Measurements from ENCODE around the gene DPP6.
A peak's percentile ranks its signal among the peaks of the same experiment; 100 is the strongest.

Gene DPP6

GRCh38 chr7:154867068-154867467 lies 814.9 kb downstream of the DPP6 start:
- no peak for DNase-seq

- no peak for DNase-seq
These were observed 816.7 kb downstream of the DPP6 start for GRCh38 chr7:154868921-154869320.

GRCh38 chr7:154869436-154869835 lies 817.2 kb downstream of the DPP6 start:
- no peak for DNase-seq

GRCh38 chr7:154871507-154871906 lies 819.3 kb downstream of the DPP6 start:
- DNase-seq = no peak

GRCh38 chr7:154871928-154872750 lies 819.9 kb downstream of the DPP6 start:
- DNase-seq = no peak

GRCh38 chr7:154872811-154873499 lies 820.8 kb downstream of the DPP6 start:
- DNase-seq = no peak

- no peak for DNase-seq
These were observed 821.4 kb downstream of the DPP6 start for GRCh38 chr7:154873500-154874121.

- DNase-seq = no peak
These were observed 822.4 kb downstream of the DPP6 start for GRCh38 chr7:154874409-154875113.

- DNase-seq = no peak
These were observed 823.1 kb downstream of the DPP6 start for GRCh38 chr7:154875297-154875696.

GRCh38 chr7:154876516-154876915 lies 824.3 kb downstream of the DPP6 start:
- DNase-seq = no peak

GRCh38 chr7:154877031-154877430 lies 824.8 kb downstream of the DPP6 start:
- DNase-seq = no peak

- no peak for DNase-seq
These were observed 827.4 kb downstream of the DPP6 start for GRCh38 chr7:154879629-154880028.

GRCh38 chr7:154880513-154880912 lies 828.3 kb downstream of the DPP6 start:
- DNase-seq = no peak

GRCh38 chr7:154881026-154881425 lies 828.8 kb downstream of the DPP6 start:
- DNase-seq = no peak

- DNase-seq = no peak
These were observed 829.3 kb downstream of the DPP6 start for GRCh38 chr7:154881526-154881925.

GRCh38 chr7:154882931-154883474 lies 830.8 kb downstream of the DPP6 start:
- DNase-seq = no peak

- DNase-seq = no peak
These were observed 832.2 kb downstream of the DPP6 start for GRCh38 chr7:154884348-154884920.

- DNase-seq = no peak
These were observed 834.4 kb downstream of the DPP6 start for GRCh38 chr7:154886591-154886990.

GRCh38 chr7:154888690-154889089 lies 836.5 kb downstream of the DPP6 start:
- DNase-seq = no peak

GRCh38 chr7:154892459-154892858 lies 840.3 kb downstream of the DPP6 start:
- peak in 1 of 2 donors; percentile 4 for DNase-seq

GRCh38 chr7:154896076-154896475 lies 843.9 kb downstream of the DPP6 start:
- no peak for DNase-seq

Data from inflammatory macrophage (primary cell).